Bronchial epithelial cell (primary cell): ENCODE results near the gene OLFML2A. TPM values are rescaled to one million over a fixed set of nuclear protein-coding genes. Genes with fewer than 3 reads are reported as not detected.

Experiments used
- DNase-seq: peaks from one replicate; pipeline ENCODE4 v3.0.0-alpha.2; 2010; ENCODE audit warnings: low read depth
- FAIRE-seq: peaks from 2 replicates; lab custom pipeline; 2011; peaks lifted over from hg19 to GRCh38; lab: Jason Lieb, UNC
- H3K27me3 ChIP-seq: 2 replicates; pipeline ENCODE4 v1.5.1; 2011; ENCODE audit warnings: low read length; ENCODE audit not compliant: control insufficient read depth, insufficient read depth
- H3K36me3 ChIP-seq: 2 replicates; pipeline ENCODE4 v1.5.1; 2011; ENCODE audit warnings: low read length; ENCODE audit not compliant: control insufficient read depth, insufficient read depth
- H3K4me3 ChIP-seq: 2 replicates; pipeline ENCODE4 v1.5.1; 2011; ENCODE audit warnings: mild to moderate bottlenecking, low read depth, low read length, control low read depth
- CTCF ChIP-seq: IDR thresholded peaks from 2 replicates; pipeline ENCODE4 v1.5.1; 2011; ENCODE audit warnings: mild to moderate bottlenecking, moderate library complexity, low read length, control low read depth, inconsistent platforms; ENCODE audit not compliant: insufficient read depth, severe bottlenecking
- total RNA-seq: library from RNA; depleted of rRNA; stranded (reverse); fragments of >200 nt; gene quantifications from 2 replicates; pipeline ENCODE4 v1.2.1, GENCODE V29; 2014

Gene OLFML2A
- total RNA-seq, 1 donor from 2014 or later, result 4.5 TPM

GRCh38 chr9:124776618-124776953 lies 347 bp upstream of the OLFML2A start:
- FAIRE-seq (no peak), DNase-seq (no peak)
- peak overlapping the region; percentile 51 for H3K4me3 ChIP-seq
- H3K27me3 ChIP-seq, result no peaks in the 10 kb centered on the region
- TF ChIP-seq CTCF, result no peak
- H3K36me3 ChIP-seq, result no peaks in the 10 kb centered on the region

DNA sequence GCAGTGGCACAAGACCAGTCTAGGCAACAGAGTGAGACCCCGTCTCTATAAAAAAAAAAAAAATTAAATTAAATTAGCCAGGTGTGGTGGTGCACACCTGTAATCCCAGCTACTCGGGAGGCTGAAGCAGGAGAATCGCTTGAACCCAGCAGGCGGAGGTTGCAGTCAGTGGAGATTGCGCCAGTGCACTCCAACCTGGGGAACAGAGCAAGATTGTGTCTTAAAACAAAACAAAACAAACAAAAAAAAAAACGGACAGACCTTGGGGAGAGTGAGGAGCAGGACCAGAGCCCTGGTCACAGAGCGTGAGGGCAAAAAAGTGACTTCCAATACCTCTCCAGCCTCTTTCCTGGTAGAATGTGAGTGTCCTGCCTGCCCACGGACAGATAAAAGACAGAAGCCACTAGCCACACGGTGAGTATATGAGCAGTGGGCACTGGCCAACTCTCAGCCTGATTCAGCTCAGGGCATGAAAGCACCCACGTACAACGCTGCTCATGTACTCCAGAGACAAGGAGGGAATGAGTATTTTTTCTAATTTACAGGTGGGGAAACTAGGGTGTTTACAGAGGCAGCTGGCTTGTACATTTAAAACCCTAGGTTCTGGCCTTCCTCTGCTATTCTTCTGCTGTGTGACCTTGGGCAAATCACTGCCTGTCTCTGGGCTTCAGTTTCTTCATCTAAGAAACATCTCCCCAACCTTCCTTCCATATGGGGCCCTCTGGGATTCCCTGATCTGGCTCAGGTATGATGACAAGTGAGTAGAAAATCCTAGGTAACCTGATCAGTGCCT lies 1.8 kb downstream of the OLFML2A start:
- Histone ChIP-seq H3K4me3 (no peak overlapping the region), H3K27me3 (no peaks in the 10 kb centered on the region), H3K36me3 (no peaks in the 10 kb centered on the region)
- no peak for TF ChIP-seq CTCF
- FAIRE-seq, result no peak
- no peak for DNase-seq

GRCh38 chr9:124779368-124780059 lies 2.6 kb downstream of the OLFML2A start:
- TF ChIP-seq CTCF, result no peak
- Histone ChIP-seq H3K36me3 (no peaks in the 10 kb centered on the region), H3K4me3 (no peak overlapping the region), H3K27me3 (no peaks in the 10 kb centered on the region)
- DNase-seq (peak; percentile 93), FAIRE-seq (no peak)

GRCh38 chr9:124780060-124780756 lies 3.3 kb downstream of the OLFML2A start:
- no peak for FAIRE-seq
- no peak for TF ChIP-seq CTCF

DNA sequence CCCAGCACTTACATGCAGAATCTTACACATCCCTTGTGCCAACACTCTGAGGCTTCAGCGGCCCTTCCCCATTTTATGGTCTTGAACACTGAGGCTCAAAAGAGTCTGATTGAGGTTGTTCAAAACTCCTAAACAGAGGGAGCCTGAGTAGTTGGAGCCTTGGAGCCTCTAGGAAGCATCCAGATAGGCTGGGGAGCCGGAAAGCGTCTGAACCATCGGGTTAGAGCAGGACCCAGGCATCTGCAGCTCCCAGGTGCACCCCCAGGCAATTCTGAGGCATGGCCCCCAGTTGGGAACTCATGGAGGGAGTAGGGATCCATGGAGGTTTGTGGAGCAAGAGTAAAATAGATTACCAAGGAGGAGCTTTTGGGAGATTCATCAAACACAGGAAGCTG lies 3.8 kb downstream of the OLFML2A start:
- DNase-seq (no peak), FAIRE-seq (no peak)
- no peaks in the 10 kb centered on the region for H3K27me3 ChIP-seq
- TF ChIP-seq CTCF, result no peak
- no peaks in the 10 kb centered on the region for H3K36me3 ChIP-seq
- H3K4me3 ChIP-seq, result no peak overlapping the region

More at GRCh38 chr9:124780060-124780756, 3.3 kb downstream of the OLFML2A start:
- DNase-seq, result no peak
- H3K4me3 ChIP-seq, result no peak overlapping the region
- no peaks in the 10 kb centered on the region for H3K36me3 ChIP-seq
- H3K27me3 ChIP-seq, result no peaks in the 10 kb centered on the region
